Breast epithelium (tissue), 3 donors: Measurements from ENCODE around the gene GSK3A.

Experiments used
- CTCF ChIP-seq, 3 donors: fragments of 450-650 bp; IDR thresholded peaks; one replicate each; pipeline ENCODE4 v1.5.1; 2016 to 2017; ENCODE audit warnings: antibody characterized with exemption in 3 of 3, mild to moderate bottlenecking in 3 of 3, moderate library complexity in 3 of 3
- POLR2A ChIP-seq: fragments of 450-650 bp; IDR thresholded peaks from one replicate; pipeline ENCODE4 v1.6.1; 2016; ENCODE audit warnings: antibody characterized with exemption, mild to moderate bottlenecking, moderate library complexity
- POLR2AphosphoS5 ChIP-seq, 3 donors: sonication (generic); formaldehyde crosslinking; IDR thresholded peaks; one replicate each; pipeline ENCODE4 v1.6.1; 2017; ENCODE audit warnings: antibody characterized with exemption in 3 of 3

DNA sequence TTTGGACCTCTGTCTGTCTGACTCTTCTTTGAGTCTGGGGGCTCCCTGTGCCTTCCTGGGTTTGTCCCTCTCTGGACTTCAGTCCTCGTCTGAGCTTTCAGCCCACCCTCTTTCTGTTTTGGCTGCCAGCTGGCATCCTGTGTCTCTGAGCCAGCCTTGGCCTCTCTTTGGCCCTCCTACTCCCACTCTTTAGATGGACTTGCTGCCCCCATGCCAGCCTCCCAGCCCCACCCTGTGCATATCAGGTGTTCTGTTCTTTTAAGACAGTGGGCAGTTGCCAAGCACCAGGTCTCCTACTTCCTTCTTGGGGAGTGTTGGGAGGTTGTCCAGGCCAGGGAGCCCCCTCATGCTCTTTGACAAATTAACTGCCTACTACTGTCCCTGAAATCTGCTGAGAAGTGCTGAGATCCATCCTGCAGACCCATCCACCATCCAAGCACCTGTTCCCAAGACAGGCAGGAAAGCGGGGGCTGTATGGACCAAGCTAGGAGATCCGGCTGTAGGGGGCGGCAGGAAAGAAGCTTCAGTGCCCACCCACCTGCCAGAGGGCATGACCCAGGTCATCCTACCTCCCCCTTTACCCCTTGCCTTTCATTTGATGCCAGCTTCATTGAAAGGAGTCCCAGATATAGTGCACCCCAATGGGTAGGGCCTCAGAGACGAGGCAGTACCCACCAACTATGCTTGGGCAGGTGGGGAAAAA is 36.2 kb upstream of the GSK3A start:
- TF ChIP-seq CTCF (IDR thresholded peaks at IDR 0.05) = no peak
- TF ChIP-seq POLR2A = no peak
- TF ChIP-seq POLR2AphosphoS5 (IDR thresholded peaks at IDR 0.05) = no peak
